H9 (cell line): Measurements from ENCODE around the gene RNF126. TPM values are rescaled to one million over a fixed set of nuclear protein-coding genes. Genes with fewer than 3 reads are reported as not detected.

Experiments used
- DNase-seq: peaks from one replicate; pipeline ENCODE4 v3.0.0-alpha.2; 2017
- H2AFZ ChIP-seq: one replicate; pipeline ENCODE4 v1.6.1; 2013; ENCODE audit warnings: mild to moderate bottlenecking, low read length, control low read depth, moderate library complexity
- H2AK5ac ChIP-seq: 2 replicates; pipeline ENCODE4 v1.6.1; 2013; ENCODE audit warnings: low read length, control low read depth, mixed read lengths; ENCODE audit not compliant: insufficient read length
- H2BK120ac ChIP-seq: one replicate; pipeline ENCODE4 v1.6.1; 2013; ENCODE audit warnings: low read depth, mild to moderate bottlenecking, low read length, control low read depth, inconsistent platforms; ENCODE audit not compliant: poor library complexity, severe bottlenecking
- H2BK12ac ChIP-seq: 2 replicates; pipeline ENCODE4 v1.6.1; 2013; ENCODE audit warnings: low read length, control low read depth, mixed read lengths, low read depth; ENCODE audit not compliant: insufficient read length
- H2BK15ac ChIP-seq: 2 replicates; pipeline ENCODE4 v1.6.1; 2013; ENCODE audit warnings: low read depth, low read length, control low read depth
- H2BK20ac ChIP-seq: one replicate; pipeline ENCODE4 v1.6.1; 2013; ENCODE audit warnings: low read depth, mild to moderate bottlenecking, low read length, control low read depth, inconsistent platforms; ENCODE audit not compliant: poor library complexity, severe bottlenecking
- H2BK5ac ChIP-seq: 2 replicates; pipeline ENCODE4 v1.6.1; 2013; ENCODE audit warnings: low read length, control low read depth, mixed read lengths; ENCODE audit not compliant: insufficient read length
- H3K14ac ChIP-seq: 2 replicates; pipeline ENCODE4 v1.6.1; 2013; ENCODE audit warnings: low read length, control low read depth; ENCODE audit not compliant: insufficient read depth
- H3K18ac ChIP-seq: 2 replicates; pipeline ENCODE4 v1.6.1; 2013; ENCODE audit warnings: low read depth, mild to moderate bottlenecking, mixed read lengths, low read length, control low read depth; ENCODE audit not compliant: insufficient read length
- H3K23ac ChIP-seq: 2 replicates; pipeline ENCODE4 v1.6.1; 2013; ENCODE audit warnings: low read length, control low read depth, mixed read lengths, low read depth; ENCODE audit not compliant: insufficient read length
- H3K23me2 ChIP-seq: 2 replicates; pipeline ENCODE4 v1.6.1; 2013; ENCODE audit warnings: low read depth, mild to moderate bottlenecking, mixed read lengths, low read length, control low read depth; ENCODE audit not compliant: insufficient read length, poor library complexity, severe bottlenecking
- H3K27ac ChIP-seq: 2 replicates; pipeline ENCODE4 v1.5.1; 2013; ENCODE audit warnings: low read length, control low read depth, mixed read lengths, low read depth; ENCODE audit not compliant: insufficient read length
- H3K27me3 ChIP-seq: 2 replicates; pipeline ENCODE4 v1.6.1; 2013; ENCODE audit warnings: low read length, control low read depth, inconsistent platforms; ENCODE audit not compliant: insufficient read depth
- H3K4ac ChIP-seq: 2 replicates; pipeline ENCODE4 v1.6.1; 2013; ENCODE audit warnings: low read depth, mild to moderate bottlenecking, control low read depth, inconsistent platforms, low read length, moderate library complexity
- H3K4me1 ChIP-seq: 2 replicates; pipeline ENCODE4 v1.6.1; 2013; ENCODE audit warnings: low read length, control low read depth, inconsistent platforms; ENCODE audit not compliant: insufficient read depth
- H3K4me2 ChIP-seq: 2 replicates; pipeline ENCODE4 v1.6.1; 2013; ENCODE audit warnings: low read length, control low read depth, mixed read lengths; ENCODE audit not compliant: insufficient read length, insufficient read depth
- H3K56ac ChIP-seq: 2 replicates; pipeline ENCODE4 v1.6.1; 2013; ENCODE audit warnings: low read depth, mild to moderate bottlenecking, mixed read lengths, low read length, control low read depth; ENCODE audit not compliant: insufficient read length
- H3K79me1 ChIP-seq: 2 replicates; pipeline ENCODE4 v1.6.1; 2013; ENCODE audit warnings: low read depth, mild to moderate bottlenecking, moderate library complexity, low read length, control low read depth, inconsistent platforms; ENCODE audit not compliant: insufficient read depth, poor library complexity, severe bottlenecking
- H3K79me2 ChIP-seq: 2 replicates; pipeline ENCODE4 v1.6.1; 2013; ENCODE audit warnings: low read length, control low read depth, inconsistent platforms; ENCODE audit not compliant: insufficient read depth
- H3K9ac ChIP-seq: 2 replicates; pipeline ENCODE4 v1.6.1; 2013; ENCODE audit warnings: low read length, control low read depth, mixed read lengths; ENCODE audit not compliant: insufficient read length; ENCODE audit errors: extremely low read depth
- H3K9me3 ChIP-seq: one replicate; pipeline ENCODE4 v1.6.1; 2013; ENCODE audit warnings: low read depth, low read length, inconsistent platforms; ENCODE audit not compliant: control insufficient read depth
- H3T11ph ChIP-seq: one replicate; pipeline ENCODE4 v1.6.1; 2013; ENCODE audit warnings: mild to moderate bottlenecking, low read length, control low read depth, inconsistent platforms
- H4K20me1 ChIP-seq: one replicate; pipeline ENCODE4 v1.6.1; 2013; ENCODE audit not compliant: control insufficient read depth, insufficient read length, insufficient read depth
- H4K5ac ChIP-seq: 2 replicates; pipeline ENCODE4 v1.6.1; 2013; ENCODE audit warnings: low read depth, mild to moderate bottlenecking, mixed read lengths, low read length, control low read depth; ENCODE audit not compliant: insufficient read length
- H4K8ac ChIP-seq: replicated peaks from 2 replicates; pipeline ENCODE4 v1.6.1; 2013; ENCODE audit warnings: low read length, control low read depth, mixed read lengths, low read depth; ENCODE audit not compliant: insufficient read length
- H4K91ac ChIP-seq: 2 replicates; pipeline ENCODE4 v1.6.1; 2013; ENCODE audit warnings: low read depth, mild to moderate bottlenecking, moderate library complexity, mixed read lengths, low read length, control low read depth; ENCODE audit not compliant: insufficient read length
- H3K27ac Mint-ChIP-seq, 3 experiments: 2 replicates in 2 of 3; 3 replicates in 1 of 3; pipeline ENCODE4 v1.8.0; 2020 to 2021; ENCODE audit warnings: mixed read lengths in 3 of 3, mild to moderate bottlenecking in 1 of 3, moderate library complexity in 1 of 3
- H3K27me3 Mint-ChIP-seq: 2 replicates; pipeline ENCODE4 v1.8.0; 2021; ENCODE audit warnings: low read depth, mild to moderate bottlenecking, moderate library complexity, mixed read lengths
- H3K36me3 Mint-ChIP-seq, 3 experiments: 2 replicates in 2 of 3; 3 replicates in 1 of 3; pipeline ENCODE4 v1.8.0; 2020 to 2021; ENCODE audit warnings: low read depth in 3 of 3, mixed read lengths in 3 of 3; ENCODE audit not compliant: insufficient read depth in 1 of 3
- H3K4me1 Mint-ChIP-seq, 2 experiments: 2 replicates each; pipeline ENCODE4 v1.8.0; 2020; ENCODE audit warnings: mixed read lengths in 2 of 2
- H3K4me3 Mint-ChIP-seq, 2 experiments: 2 replicates in 1 of 2; 3 replicates in 1 of 2; pipeline ENCODE4 v1.8.0; 2020 to 2021; ENCODE audit warnings: mild to moderate bottlenecking in 2 of 2, mixed read lengths in 2 of 2, moderate library complexity in 1 of 2
- H3K9me3 Mint-ChIP-seq, 2 experiments: 2 replicates in 1 of 2; 3 replicates in 1 of 2; pipeline ENCODE4 v1.8.0; 2020; ENCODE audit warnings: mild to moderate bottlenecking in 2 of 2, mixed read lengths in 2 of 2, moderate library complexity in 1 of 2
- CTCF ChIP-seq: fragments of 200-600 bp; sonication (generic); conservative IDR thresholded peaks from 3 replicates; pipeline ENCODE4 v1.8.0; 2021; ENCODE audit warnings: antibody characterized with exemption, mild to moderate bottlenecking
- WGBS: extraction: QIAGEN DNeasy Blood & Tissue Kit; methylation state at CpG from one replicate; pipeline ENCODE4 v1.1.7; 2013; ENCODE audit warnings: missing lambda C conversion rate, low lambda C conversion rate, mixed read lengths; ENCODE audit not compliant: insufficient read length; ENCODE audit errors: extremely low coverage; 5-methylcytosine and 5-hydroxymethylcytosine counted together
- total RNA-seq: library from RNA; stranded (reverse); gene quantifications from 2 replicates; pipeline ENCODE4 v1.2.1, GENCODE V29; 2021

Gene RNF126
- total RNA-seq, 1 experiment from 2014 or later: 81.9 TPM

- no peak for DNase-seq
- Mint-ChIP-seq H3K4me1 (peaks cover 3% of the 10 kb centered on the region in 2 experiments; a peak in 1 of 4 replicates), H3K9me3 (peaks cover 3 to 5% of the 10 kb centered on the region in 2 experiments; a peak in 2 of 5 replicates), H3K36me3 (no peaks in the 10 kb centered on the region), H3K27me3 (peaks cover 10% of the 10 kb centered on the region), H3K4me3 (no peak overlapping the region), H3K27ac (0 out of 7 replicates have a peak overlapping the region, but pooled peaks of 1 of the 3 experiments have one; percentile 14)
- Histone ChIP-seq H3K27me3 (no peaks in the 10 kb centered on the region), H3T11ph (no peak overlapping the region), H3K79me1 (no peaks in the 10 kb centered on the region), H3K18ac (no peak overlapping the region), H4K20me1 (no peaks in the 10 kb centered on the region), H3K9me3 (no peaks in the 10 kb centered on the region), H2AFZ (no peak overlapping the region), H3K9ac (no peak overlapping the region), H3K56ac (no peak overlapping the region), H2BK120ac (no peak overlapping the region), H4K91ac (no peak overlapping the region), H3K4me1 (no peaks in the 10 kb centered on the region), H3K23me2 (no peaks in the 10 kb centered on the region), H2BK12ac (no peak overlapping the region), H4K5ac (no peak overlapping the region), H3K79me2 (no peaks in the 10 kb centered on the region), H3K27ac (no peak overlapping the region), H2BK5ac (no peak overlapping the region), H2BK20ac (no peak overlapping the region), H2AK5ac (no peak overlapping the region), H2BK15ac (no peak overlapping the region), H3K14ac (no peak overlapping the region), H3K4me2 (no peak overlapping the region), H3K23ac (no peak overlapping the region), H4K8ac (no peak overlapping the region), H3K4ac (no peak overlapping the region)
- no CpG with 5 or more reads among the region's 17 CpGs for WGBS
- TF ChIP-seq CTCF: no peak
Observed at GRCh38 chr19:686589-687297, 23.7 kb upstream of the RNF126 start.
